Measurements from ENCODE around the gene ODF4.
"Not testable (repeated sequence)": the region's sequence is repeated elsewhere in the genome, so short reads cannot be mapped to it uniquely, and the experiment has no call there.

The ODF4 gene

GRCh38 chr17:8366231-8366630, 26.6 kb downstream of the ODF4 start:
- Mint-ChIP-seq H3K9me3 (no peaks in the 10 kb centered on the region), H3K4me3 (no peak overlapping the region), H3K27ac (no peak overlapping the region), H3K36me3 (peaks cover 13 to 23% of the 10 kb centered on the region in 2 donors), H3K4me1 (peaks cover 6 to 15% of the 10 kb centered on the region in 2 donors), H3K27me3 (no peaks in the 10 kb centered on the region)
- DNase-seq = no peak
- no peak for ATAC-seq (replicated peaks)

GRCh38 chr17:8368193-8368592, 28.6 kb downstream of the ODF4 start:
- H3K9me3 Mint-ChIP-seq = no peaks in the 10 kb centered on the region
- no peak overlapping the region for H3K4me3 Mint-ChIP-seq
- no peak overlapping the region for H3K27ac Mint-ChIP-seq

DNA sequence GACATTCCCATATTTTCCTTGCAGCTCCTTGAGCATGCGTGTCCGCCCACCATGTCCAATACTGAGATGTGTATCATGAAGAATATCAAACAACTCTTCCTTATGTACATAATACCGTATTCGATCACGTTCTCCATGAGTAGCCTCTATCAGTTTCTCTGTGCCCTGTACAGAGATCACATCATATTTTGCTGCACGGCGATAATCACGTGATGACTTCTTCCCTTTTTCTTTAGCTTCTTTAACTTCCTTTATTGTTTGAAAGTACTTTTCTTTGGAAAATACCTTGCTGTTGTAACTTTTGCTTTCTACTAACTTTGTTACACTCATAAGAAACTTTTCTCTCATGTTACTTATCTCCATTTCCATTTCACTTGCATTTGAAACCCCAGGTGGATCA, 30.3 kb downstream of the ODF4 start:
- H3K4me3 Mint-ChIP-seq = peak overlapping the region; percentile 2 to 40
- peaks cover 6 to 15% of the 10 kb centered on the region in 2 donors for H3K4me1 Mint-ChIP-seq
- H3K27me3 Mint-ChIP-seq = no peaks in the 10 kb centered on the region
- no peaks in the 10 kb centered on the region for H3K9me3 Mint-ChIP-seq
- H3K27ac Mint-ChIP-seq = peak overlapping the region; percentile 89
- peak; percentile 41 to 65 for ATAC-seq (replicated peaks)
- DNase-seq = no peak
- peaks cover 18 to 28% of the 10 kb centered on the region in 2 donors for H3K36me3 Mint-ChIP-seq

More at GRCh38 chr17:8368193-8368592, 28.6 kb downstream of the ODF4 start:
- H3K4me1 Mint-ChIP-seq = peaks cover 6 to 15% of the 10 kb centered on the region in 2 donors
- no peaks in the 10 kb centered on the region for H3K27me3 Mint-ChIP-seq
- peaks cover 18 to 27% of the 10 kb centered on the region in 2 donors for H3K36me3 Mint-ChIP-seq
- ATAC-seq (replicated peaks) (no peak), DNase-seq (no peak)

DNA sequence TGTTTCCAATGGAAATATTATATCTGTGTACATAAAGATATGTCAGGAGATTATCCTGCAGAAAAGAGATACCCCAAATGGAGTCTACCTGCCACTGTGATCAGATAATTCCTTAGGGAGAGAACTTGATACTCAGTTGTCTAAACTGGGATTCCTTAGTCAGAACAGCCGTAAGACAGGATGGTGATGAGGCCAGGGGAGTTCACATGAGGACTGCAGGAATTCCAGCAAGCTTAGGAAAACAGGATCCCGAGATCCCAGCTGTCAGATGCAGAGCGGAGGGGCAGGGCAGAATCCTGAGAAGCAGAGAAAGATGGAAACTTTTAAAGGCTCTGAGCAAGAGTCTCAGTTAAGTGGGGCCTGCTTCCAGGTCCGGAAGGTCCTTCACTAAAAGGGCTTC, 32.1 kb downstream of the ODF4 start:
- peak overlapping the region; percentile 38 for H3K27ac Mint-ChIP-seq
- peaks cover 12 to 32% of the 10 kb centered on the region in 2 donors for H3K4me1 Mint-ChIP-seq
- ATAC-seq (replicated peaks) (no peak), DNase-seq (no peak)
- peaks cover 28 to 39% of the 10 kb centered on the region in 2 donors for H3K36me3 Mint-ChIP-seq
- H3K27me3 Mint-ChIP-seq = no peaks in the 10 kb centered on the region
- H3K9me3 Mint-ChIP-seq = no peaks in the 10 kb centered on the region
- no peak overlapping the region for H3K4me3 Mint-ChIP-seq

- H3K36me3 Mint-ChIP-seq = peaks cover 31 to 43% of the 10 kb centered on the region in 2 donors
- H3K4me3 Mint-ChIP-seq = no peak overlapping the region
- H3K9me3 Mint-ChIP-seq = no peaks in the 10 kb centered on the region
- H3K4me1 Mint-ChIP-seq = peaks cover 14 to 38% of the 10 kb centered on the region in 2 donors
- no peak for ATAC-seq (replicated peaks)
- H3K27me3 Mint-ChIP-seq = no peaks in the 10 kb centered on the region
- H3K27ac Mint-ChIP-seq = no peak overlapping the region
- DNase-seq = no peak
Measured at GRCh38 chr17:8372422-8372821, 32.8 kb downstream of the ODF4 start.

DNA sequence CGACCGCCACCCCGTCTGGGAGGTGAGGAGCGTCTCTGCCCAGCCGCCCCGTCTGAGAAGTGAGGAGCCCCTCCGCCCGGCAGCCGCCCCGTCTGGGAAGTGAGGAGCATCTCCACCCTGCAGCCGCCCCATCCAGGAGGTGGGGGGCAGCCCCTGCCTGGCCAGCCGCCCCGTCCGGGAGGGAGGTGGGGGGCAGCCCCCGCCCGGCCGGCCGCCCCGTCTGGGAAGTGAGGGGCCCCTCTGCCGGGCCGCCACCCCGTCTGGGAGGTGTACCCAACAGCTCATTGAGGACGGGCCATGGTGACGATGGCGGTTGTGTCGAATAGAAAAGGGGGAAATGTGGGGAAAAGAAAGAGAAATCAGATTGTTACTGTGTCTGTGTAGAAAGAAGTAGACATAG, 34.2 kb downstream of the ODF4 start:
- DNase-seq; H3K9me3 Mint-ChIP-seq; ATAC-seq (replicated peaks); H3K4me3 Mint-ChIP-seq; H3K27ac Mint-ChIP-seq; H3K27me3 Mint-ChIP-seq: not testable (repeated sequence)
- peaks cover 41 to 45% of the 10 kb centered on the region in 2 donors for H3K36me3 Mint-ChIP-seq
- H3K4me1 Mint-ChIP-seq = peaks cover 18 to 52% of the 10 kb centered on the region in 2 donors

DNA sequence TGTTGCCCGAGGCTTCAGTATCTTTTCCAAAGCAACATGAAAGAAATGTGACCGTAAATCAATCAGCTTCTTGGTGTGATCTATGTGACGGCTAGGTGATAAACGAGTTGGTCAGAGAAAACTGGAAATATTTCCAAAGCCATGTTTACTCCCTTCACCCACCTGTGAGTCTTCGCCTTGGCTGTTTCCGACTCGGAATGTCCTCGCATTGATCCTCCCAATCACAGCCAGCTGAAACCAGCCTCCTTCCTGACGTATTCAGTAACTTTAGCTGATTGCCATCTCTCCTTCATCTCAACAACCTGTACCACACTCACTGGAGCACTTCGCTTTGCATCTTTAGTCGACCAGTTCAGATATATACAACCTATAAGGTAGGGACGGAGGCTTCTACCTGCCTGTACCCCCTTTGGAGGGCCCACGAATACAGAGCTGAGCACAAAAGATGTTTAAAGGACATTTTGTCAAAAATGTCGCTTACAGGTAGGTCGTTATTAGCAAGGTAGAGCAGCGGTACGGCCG, 36.2 kb downstream of the ODF4 start:
- Mint-ChIP-seq H3K9me3 (no peaks in the 10 kb centered on the region), H3K4me3 (peak overlapping the region; percentile 89), H3K27ac (peak overlapping the region; percentile 87), H3K4me1 (peaks cover 18 to 52% of the 10 kb centered on the region in 2 donors), H3K36me3 (peaks cover 39 to 45% of the 10 kb centered on the region in 2 donors), H3K27me3 (no peaks in the 10 kb centered on the region)
- DNase-seq = no peak
- peak in 1 of 2 donors; percentile 20 for ATAC-seq (replicated peaks)

- Mint-ChIP-seq H3K27ac (peak within 1 kb of the TSS; percentile 87), H3K36me3 (peaks cover 44 to 52% of the 10 kb centered on the region in 2 donors)
Measured at GRCh38 chr17:8376271-8377067, 36.8 kb downstream of the ODF4 start, which contains the start of gene KRABD2. KRABD2 (minus strand) TSS chr17:8376704.

GRCh38 chr17:8377422-8377821, 37.8 kb downstream of the ODF4 start:
- peaks cover 25 to 59% of the 10 kb centered on the region in 2 donors for H3K4me1 Mint-ChIP-seq
- no peak for ATAC-seq (replicated peaks)

More at GRCh38 chr17:8376271-8377067, 36.8 kb downstream of the ODF4 start, which contains the start of gene KRABD2:
- Mint-ChIP-seq H3K4me1 (peaks cover 24 to 59% of the 10 kb centered on the region in 2 donors), H3K4me3 (peak within 1 kb of the TSS; percentile 89), H3K27me3 (no peaks in the 10 kb centered on the region), H3K9me3 (no peaks in the 10 kb centered on the region)
- DNase-seq (peak; percentile 86), ATAC-seq (replicated peaks) (peak; percentile 97 to 99)

DNA sequence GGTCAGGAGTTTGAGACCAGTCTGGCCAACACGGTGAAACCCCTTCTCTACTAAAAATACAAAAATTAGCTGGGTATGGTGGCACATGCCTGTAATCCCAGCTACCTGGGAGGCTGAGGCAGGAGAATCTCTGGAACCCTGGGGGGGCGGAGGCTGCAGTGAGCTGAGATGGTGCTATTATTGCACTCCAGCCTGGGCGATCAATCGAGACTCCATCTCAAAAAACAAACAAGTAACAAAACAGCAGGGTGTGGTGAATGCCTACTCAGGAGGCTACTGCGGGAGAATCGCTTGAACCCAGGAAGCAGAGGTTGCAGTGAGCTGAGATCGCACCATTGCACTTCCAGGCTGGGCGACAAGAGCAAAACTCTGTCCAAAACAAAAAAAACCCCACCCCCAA, 38.5 kb downstream of the ODF4 start:
- ATAC-seq (replicated peaks); H3K27me3 Mint-ChIP-seq; H3K9me3 Mint-ChIP-seq; DNase-seq: not testable (repeated sequence)
- peak overlapping the region in 1 of 2 donors; percentile 41 for H3K4me3 Mint-ChIP-seq
- H3K27ac Mint-ChIP-seq = peak overlapping the region; percentile 71
- H3K36me3 Mint-ChIP-seq = peaks cover 54 to 63% of the 10 kb centered on the region in 2 donors
- peaks cover 29 to 59% of the 10 kb centered on the region in 2 donors for H3K4me1 Mint-ChIP-seq

More at GRCh38 chr17:8377422-8377821, 37.8 kb downstream of the ODF4 start:
- H3K36me3 Mint-ChIP-seq = peaks cover 50 to 59% of the 10 kb centered on the region in 2 donors
- peak overlapping the region in 1 of 2 donors; percentile 26 for H3K4me3 Mint-ChIP-seq
- no peaks in the 10 kb centered on the region for H3K27me3 Mint-ChIP-seq
- no peaks in the 10 kb centered on the region for H3K9me3 Mint-ChIP-seq
- no peak for DNase-seq
- H3K27ac Mint-ChIP-seq = no peak overlapping the region

- no peak overlapping the region for H3K27ac Mint-ChIP-seq
- H3K36me3 Mint-ChIP-seq = peaks cover 51 to 65% of the 10 kb centered on the region in 2 donors
- H3K27me3 Mint-ChIP-seq = no peaks in the 10 kb centered on the region
- H3K9me3 Mint-ChIP-seq = no peaks in the 10 kb centered on the region
- peak overlapping the region in 1 of 2 donors; percentile 95 for H3K4me3 Mint-ChIP-seq
- peaks cover 32 to 70% of the 10 kb centered on the region in 2 donors for H3K4me1 Mint-ChIP-seq
- no peak for DNase-seq
- ATAC-seq (replicated peaks) = no peak
Measured at GRCh38 chr17:8380049-8380448, 40.4 kb downstream of the ODF4 start.

- ATAC-seq (replicated peaks) = peak in 1 of 2 donors; percentile 0
- peaks cover 40 to 58% of the 10 kb centered on the region in 2 donors for H3K36me3 Mint-ChIP-seq
- DNase-seq = no peak
Measured at GRCh38 chr17:8382052-8382879, 42.6 kb downstream of the ODF4 start.

GRCh38 chr17:8382880-8383142, 43.2 kb downstream of the ODF4 start:
- H3K9me3 Mint-ChIP-seq = no peaks in the 10 kb centered on the region
- H3K27ac Mint-ChIP-seq = peak overlapping the region; percentile 98
- ATAC-seq (replicated peaks) (no peak), DNase-seq (no peak)
- peak overlapping the region; percentile 95 to 99 for H3K4me3 Mint-ChIP-seq
- H3K4me1 Mint-ChIP-seq = peaks cover 32 to 54% of the 10 kb centered on the region in 2 donors
- H3K36me3 Mint-ChIP-seq = peaks cover 38 to 54% of the 10 kb centered on the region in 2 donors
- no peaks in the 10 kb centered on the region for H3K27me3 Mint-ChIP-seq

More at GRCh38 chr17:8382052-8382879, 42.6 kb downstream of the ODF4 start:
- no peaks in the 10 kb centered on the region for H3K27me3 Mint-ChIP-seq
- H3K4me1 Mint-ChIP-seq = peaks cover 29 to 60% of the 10 kb centered on the region in 2 donors
- H3K27ac Mint-ChIP-seq = peak overlapping the region; percentile 98
- no peaks in the 10 kb centered on the region for H3K9me3 Mint-ChIP-seq
- peak overlapping the region; percentile 95 to 99 for H3K4me3 Mint-ChIP-seq

All from stimulated activated naive B cell treated with anti-CD40 and anti-IgM and Interleukin-4, amounts not matched to agents 10 μg/mL and 1 μg/mL and 100 μg/mL, for 72 hours (primary cell).